Heart left ventricle (tissue), 16 donors: ENCODE measurements around the gene DDX54. TPM values are rescaled to one million over a fixed set of nuclear protein-coding genes. Genes with fewer than 3 reads are reported as not detected.
"Not testable (repeated sequence)": the region's sequence is repeated elsewhere in the genome, so short reads cannot be mapped to it uniquely, and the experiment has no call there.

ENCODE experiments used
- ATAC-seq, 4 donors: fragments of 200-7000 bp; cut with Tn5 transposase; one replicate each; pipeline ENCODE4 v1.9.1; 2020 to 2022; ENCODE audit warnings: moderate library complexity in 4 of 4, mild to moderate bottlenecking in 3 of 4, moderate number of reproducible peaks in 1 of 4
- DNase-seq, 5 donors: peaks; one replicate each; pipeline ENCODE4 v3.0.0-alpha.2; 2020
- H3K27ac ChIP-seq, 12 donors: fragments of 200-600 bp; sonication (generic) in 4 of 12; one replicate each; pipeline versions ENCODE4 v1.5.0 to v1.8.0; 2016 to 2022; ENCODE audit warnings: mild to moderate bottlenecking in 2 of 12
- H3K27me3 ChIP-seq, 9 donors: fragments of 200-600 bp; sonication (generic) in 2 of 9; one replicate each; pipeline versions ENCODE4 v1.5.1 to v1.8.0; 2016 to 2022; ENCODE audit warnings: mild to moderate bottlenecking in 3 of 9
- H3K36me3 ChIP-seq, 9 donors: fragments of 200-600 bp; sonication (generic) in 2 of 9; one replicate each; pipeline versions ENCODE4 v1.5.0 to v1.8.0; 2018 to 2022; ENCODE audit warnings: mild to moderate bottlenecking in 2 of 9
- H3K4me1 ChIP-seq, 12 donors: fragments of 200-600 bp; sonication (generic) in 4 of 12; one replicate each; pipeline versions ENCODE4 v1.5.0 to v1.8.0; 2016 to 2022; ENCODE audit warnings: mild to moderate bottlenecking in 3 of 12
- H3K4me3 ChIP-seq, 12 donors: fragments of 200-600 bp; sonication (generic) in 4 of 12; one replicate each; pipeline versions ENCODE4 v1.5.0 to v1.8.0; 2017 to 2022; ENCODE audit warnings: mild to moderate bottlenecking in 9 of 12, moderate library complexity in 4 of 12
- H3K9me3 ChIP-seq, 12 donors: fragments of 200-600 bp; sonication (generic) in 4 of 12; one replicate each; pipeline versions ENCODE4 v1.5.0 to v1.8.0; 2016 to 2022; ENCODE audit warnings: mild to moderate bottlenecking in 1 of 12
- POLR2A ChIP-seq, 2 donors: fragments of 450-650 bp; IDR thresholded peaks; one replicate each; pipeline ENCODE4 v1.6.1; 2017; ENCODE audit warnings: antibody characterized with exemption in 2 of 2, mild to moderate bottlenecking in 2 of 2, moderate library complexity in 2 of 2
- WGBS, 4 donors: extraction: QIAGEN DNeasy Blood & Tissue Kit in 2 of 4; methylation state at CpG; one replicate each; pipeline versions ENCODE4 v1.1.5 to v1.1.7; 2013 to 2018; 5-methylcytosine and 5-hydroxymethylcytosine counted together
- intact Hi-C, 10 donors: fragments of 100-400 bp; cut with DNase I; formaldehyde crosslinking; loops; one replicate each; pipeline versions ENCODE4 v1.11.1 to v1.14.2; 2022
- polyA plus RNA-seq, 2 donors: library from polyadenylated mRNA; stranded (reverse); fragments of 200-250 nt; gene quantifications; one replicate each; pipeline ENCODE4 v1.2.3, GENCODE V29; 2013
- total RNA-seq, 9 donors: library from RNA; depleted of rRNA in 2 of 9; stranded (reverse); fragments of >200 nt in 2 of 9; fragmentation: NEBNext Ultra II Directional in 3 of 9; extraction: Animal tissue kit (Norgen Biotek cat#: 25700) in 3 of 9; gene quantifications; one replicate each; pipeline versions ENCODE4 v1.1.0 to v1.2.4, GENCODE V29; 2016 to 2023
- TF ChIP-seq, protein P1 (sequence below), 12 donors: fragments of 200-600 bp; sonication (generic) in 4 of 12; IDR thresholded peaks; one replicate each; pipeline versions ENCODE4 v1.5.0 to v1.8.0; 2018 to 2022; ENCODE audit warnings: antibody characterized with exemption in 12 of 12, mild to moderate bottlenecking in 5 of 12
- donor health status: ischemic (EF 13 %, LVEDD 7.1; RV severe dilation, severe dysfunction).
- donor health status: healthy with polysubstance abuse.
- donor health status: DM: no; HTN: yes; CAD: no.
- donor health status: DM: no; HTN: no; CAD: no.
- donor health status: ischemic (EF 25% LVEDD 6.9; RV normal size, moderate dysfunction).
- donor health status: ischemic (EF 25% LVEDD 5.7; RV mildly dilated, moderate dysfunction).
- donor health status: healthy.
- donor health status: DM: yes; HTN: yes; CAD: no.
- donor health status: ischemic (EF 35%, LVEDD 5.7; RV mildly dilated, moderate dysfunction).
- donor health status: nonischemic (EF 11% LVEDD 7.7; RV severe dilation, severe dysfunction).
- donor health status: DM: yes; HTN: yes; CAD: no.
- donor health status: PGD.
- donor health status: ischemic (EF 29% LVEDD 5.4; RV normal size, mild dysfunction).
- donor health status: nonischemic (EF 23%, LVEDD 6.1; RV moderate dilation, normal function).

The DDX54 gene
- total and polyA plus RNA-seq, 11 donors, result 23.4 to 60.2 (median 38.2) TPM

DNA sequence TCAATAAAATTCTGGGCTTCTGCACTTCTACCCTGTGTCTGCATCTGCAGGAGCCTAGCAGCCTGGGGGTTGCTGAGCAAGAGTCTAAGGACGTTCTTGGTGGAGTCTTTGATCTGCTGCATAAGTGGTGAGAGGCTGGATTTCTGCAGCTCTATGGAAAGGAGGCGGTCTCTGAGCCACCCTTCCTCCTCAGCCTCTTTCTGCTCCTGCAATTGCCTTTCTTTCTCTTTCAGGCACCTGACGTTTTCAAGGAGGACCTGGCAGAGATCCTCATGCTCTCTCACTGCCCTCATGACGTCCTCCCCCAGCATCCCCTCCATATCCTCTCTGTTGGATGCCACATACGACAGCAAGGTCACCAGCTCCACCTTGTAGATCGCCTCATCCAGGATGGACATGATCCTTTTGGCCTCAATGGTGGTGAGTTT lies 22.3 kb upstream of the DDX54 start:
- TF ChIP-seq, protein P1, sequence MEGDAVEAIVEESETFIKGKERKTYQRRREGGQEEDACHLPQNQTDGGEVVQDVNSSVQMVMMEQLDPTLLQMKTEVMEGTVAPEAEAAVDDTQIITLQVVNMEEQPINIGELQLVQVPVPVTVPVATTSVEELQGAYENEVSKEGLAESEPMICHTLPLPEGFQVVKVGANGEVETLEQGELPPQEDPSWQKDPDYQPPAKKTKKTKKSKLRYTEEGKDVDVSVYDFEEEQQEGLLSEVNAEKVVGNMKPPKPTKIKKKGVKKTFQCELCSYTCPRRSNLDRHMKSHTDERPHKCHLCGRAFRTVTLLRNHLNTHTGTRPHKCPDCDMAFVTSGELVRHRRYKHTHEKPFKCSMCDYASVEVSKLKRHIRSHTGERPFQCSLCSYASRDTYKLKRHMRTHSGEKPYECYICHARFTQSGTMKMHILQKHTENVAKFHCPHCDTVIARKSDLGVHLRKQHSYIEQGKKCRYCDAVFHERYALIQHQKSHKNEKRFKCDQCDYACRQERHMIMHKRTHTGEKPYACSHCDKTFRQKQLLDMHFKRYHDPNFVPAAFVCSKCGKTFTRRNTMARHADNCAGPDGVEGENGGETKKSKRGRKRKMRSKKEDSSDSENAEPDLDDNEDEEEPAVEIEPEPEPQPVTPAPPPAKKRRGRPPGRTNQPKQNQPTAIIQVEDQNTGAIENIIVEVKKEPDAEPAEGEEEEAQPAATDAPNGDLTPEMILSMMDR (IDR thresholded peaks at IDR 0.05), result no peak
- TF ChIP-seq POLR2A (IDR thresholded peaks at IDR 0.05), result no peak
- peaks cover 0 to 68% (median 10%) of the 10 kb centered on the region in 12 donors for H3K4me1 ChIP-seq
- no peak overlapping the region for H3K4me3 ChIP-seq
- intact Hi-C loops, result loop anchor here in 1 of 10 donors (10.0 kb wide), 1 partner anchor 217 kb away; the partner anchor contains the start of gene SDSL
- no peaks in the 10 kb centered on the region for H3K27me3 ChIP-seq
- DNase-seq (no peak), ATAC-seq (peak in 1 of 4 donors; percentile 5)
- H3K36me3 ChIP-seq, result no peaks in the 10 kb centered on the region
- peak overlapping the region in 4 of 12 donors; percentile 39 to 91 (median 75) for H3K27ac ChIP-seq
- no peaks in the 10 kb centered on the region for H3K9me3 ChIP-seq
- 67 to 80% (median 77%) methylated on average over 6 of the region's 6 CpGs for WGBS, 4 donors

DNA sequence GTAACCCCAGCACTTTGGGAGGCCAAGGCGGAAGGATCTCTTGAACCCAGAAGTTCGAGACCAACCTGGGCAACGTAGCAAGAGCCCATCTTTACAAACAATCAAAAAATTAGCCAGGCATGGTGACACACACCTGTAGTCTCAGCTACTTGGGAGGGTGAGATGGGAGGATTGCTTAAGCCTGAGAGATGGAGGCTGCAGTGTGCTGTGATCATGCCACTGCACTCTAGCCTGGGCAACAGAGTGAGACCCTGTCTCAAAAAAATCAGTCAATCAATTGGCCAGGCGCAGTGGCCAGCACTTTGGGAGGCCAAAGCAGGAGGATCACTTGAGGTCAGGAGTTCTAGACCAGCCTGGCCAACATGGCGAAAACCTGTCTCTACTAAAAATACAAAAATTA lies 21.5 kb upstream of the DDX54 start:
- 95 to 99% (median 98%) methylated on average over 5 of the region's 5 CpGs for WGBS, 4 donors
- H3K36me3 ChIP-seq, ATAC-seq, DNase-seq, H3K9me3 ChIP-seq, H3K27me3 ChIP-seq, H3K4me3 ChIP-seq: not testable (repeated sequence)
- intact Hi-C loops, result loop anchor here in 1 of 10 donors (10.0 kb wide), 1 partner anchor 218 kb away; the partner anchor contains the start of gene SDSL
- H3K4me1 ChIP-seq, result peaks cover 0 to 68% (median 10%) of the 10 kb centered on the region in 12 donors
- peak overlapping the region in 2 of 12 donors; percentile 2 to 91 for H3K27ac ChIP-seq

DNA sequence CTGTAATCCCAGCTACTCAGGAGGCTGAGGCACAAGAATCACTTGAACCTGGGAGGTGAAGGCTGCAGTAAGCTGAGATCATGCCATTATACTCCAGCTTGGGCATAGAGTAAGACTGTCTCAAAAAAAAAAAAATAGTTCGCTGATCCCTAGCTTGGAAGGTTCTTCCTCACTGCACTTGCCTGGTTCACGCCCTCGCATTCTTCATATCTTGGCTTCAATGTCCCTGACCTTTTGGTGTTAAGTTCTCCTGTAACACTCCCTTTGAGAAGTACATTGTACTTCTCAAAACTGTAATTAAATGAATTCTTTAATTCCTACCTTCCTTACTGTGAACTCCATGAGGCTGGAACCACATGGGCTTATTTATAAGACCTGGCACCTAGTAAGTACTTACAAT lies 19.5 kb upstream of the DDX54 start:
- intact Hi-C loops, result loop anchor here in 1 of 10 donors (10.0 kb wide), 1 partner anchor 220 kb away; the partner anchor contains the start of gene SDSL
- peaks cover 0 to 68% (median 11%) of the 10 kb centered on the region in 12 donors for H3K4me1 ChIP-seq
- no peak overlapping the region for H3K4me3 ChIP-seq
- H3K27ac ChIP-seq, result peak overlapping the region in 1 of 12 donors; percentile 49
- TF ChIP-seq POLR2A (IDR thresholded peaks at IDR 0.05), result no peak
- TF ChIP-seq, protein P1 (IDR thresholded peaks at IDR 0.05), result no peak
- no peaks in the 10 kb centered on the region for H3K9me3 ChIP-seq
- H3K36me3 ChIP-seq, result no peaks in the 10 kb centered on the region
- H3K27me3 ChIP-seq, result no peaks in the 10 kb centered on the region
- DNase-seq, result no peak
- ATAC-seq, result peak in 1 of 4 donors; percentile 34
- 71 to 75% (median 72%) methylated on average over 3 of the region's 3 CpGs for WGBS, 4 donors

DNA sequence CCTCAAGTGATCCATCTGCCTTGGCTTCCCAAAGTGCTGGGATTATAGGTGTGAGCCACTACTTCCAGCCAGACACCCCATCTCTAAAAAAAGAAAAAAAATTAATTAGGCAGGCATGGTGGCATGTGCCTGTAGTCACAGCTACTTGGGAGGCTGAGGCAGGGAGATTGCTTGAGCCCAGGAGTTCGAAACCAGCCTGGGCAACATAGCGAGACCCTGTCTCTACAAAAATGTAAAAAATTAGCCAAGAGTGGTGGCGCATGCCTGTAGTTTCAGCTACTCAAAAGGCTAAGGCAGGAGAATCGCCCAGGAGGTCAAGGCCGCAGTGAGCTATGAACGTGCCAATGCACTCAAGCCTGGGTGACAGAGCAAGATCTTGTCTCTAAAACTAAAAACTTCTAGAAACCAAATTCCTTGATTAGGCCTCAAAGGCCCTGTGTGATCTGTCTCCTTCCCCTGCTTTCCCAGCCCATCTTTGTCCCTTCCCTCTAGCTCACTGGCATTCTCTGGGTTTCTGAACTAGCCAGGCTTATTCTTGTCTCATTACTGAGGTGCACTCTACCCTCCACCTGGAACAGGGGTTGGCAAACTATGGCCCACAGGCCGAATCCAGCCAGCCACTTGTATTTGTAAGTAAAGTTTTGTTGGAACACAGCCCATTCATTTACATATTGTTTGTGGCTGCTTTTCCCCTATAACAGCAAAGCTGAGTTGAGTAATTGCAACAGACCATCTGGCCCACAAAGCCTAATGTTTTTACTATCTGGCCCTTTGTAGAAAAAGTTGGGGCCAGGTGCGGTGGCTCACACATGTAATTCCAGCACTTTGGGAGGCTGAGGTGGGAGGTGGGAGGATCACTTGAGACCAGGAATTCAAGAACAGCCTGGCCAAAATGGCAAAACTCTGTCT lies 18.8 kb upstream of the DDX54 start:
- 93 to 94% (median 94%) methylated on average over 8 of the region's 8 CpGs for WGBS, 4 donors
- Histone ChIP-seq H3K4me3 (no peak overlapping the region), H3K4me1 (peaks cover 0 to 63% (median 10%) of the 10 kb centered on the region in 12 donors), H3K27ac (peak overlapping the region in 1 of 12 donors; percentile 49), H3K36me3 (no peaks in the 10 kb centered on the region), H3K9me3 (no peaks in the 10 kb centered on the region), H3K27me3 (no peaks in the 10 kb centered on the region)
- intact Hi-C loops, result loop anchor here in 1 of 10 donors (10.0 kb wide), 1 partner anchor 221 kb away; the partner anchor contains the start of gene SDSL
- TF ChIP-seq, protein P1 (IDR thresholded peaks at IDR 0.05), result no peak
- TF ChIP-seq POLR2A (IDR thresholded peaks at IDR 0.05), result no peak
- ATAC-seq, result no peak
- no peak for DNase-seq
